Aorta (tissue), 5 donors: Measurements from ENCODE around the gene SFTA2. TPM values are rescaled to one million over a fixed set of nuclear protein-coding genes. Genes with fewer than 3 reads are reported as not detected.

ENCODE experiments used
- ATAC-seq: fragments of 200-7000 bp; cut with Tn5 transposase; one replicate; pipeline ENCODE4 v1.9.1; 2022; ENCODE audit warnings: moderate library complexity; ENCODE audit not compliant: low FRiP score
- DNase-seq, 2 donors: peaks; one replicate each; pipeline ENCODE4 v3.0.0-alpha.2; 2020
- H3K27ac ChIP-seq, 2 donors: one replicate each; pipeline ENCODE4 v1.5.1; 2013; ENCODE audit warnings: low read length in 2 of 2, mild to moderate bottlenecking in 2 of 2, moderate library complexity in 2 of 2, control low read depth in 1 of 2, inconsistent platforms in 1 of 2, low read depth in 1 of 2
- H3K27me3 ChIP-seq, 2 donors: one replicate each; pipeline ENCODE4 v1.6.1; 2013; ENCODE audit warnings: control low read depth in 1 of 2, low read length in 1 of 2, mild to moderate bottlenecking in 1 of 2, moderate library complexity in 1 of 2; ENCODE audit not compliant: insufficient read depth in 2 of 2, control insufficient read depth in 1 of 2
- H3K36me3 ChIP-seq, 2 donors: one replicate each; pipeline ENCODE4 v1.6.1; 2013; ENCODE audit warnings: control low read depth in 1 of 2, low read length in 1 of 2, mild to moderate bottlenecking in 1 of 2; ENCODE audit not compliant: insufficient read depth in 2 of 2, control insufficient read depth in 1 of 2
- H3K4me1 ChIP-seq, 2 donors: one replicate each; pipeline ENCODE4 v1.6.1; 2013; ENCODE audit warnings: low read length in 2 of 2, control low read depth in 1 of 2, mild to moderate bottlenecking in 1 of 2, moderate library complexity in 1 of 2; ENCODE audit not compliant: insufficient read depth in 2 of 2, control insufficient read depth in 1 of 2
- H3K4me3 ChIP-seq, 2 donors: one replicate each; pipeline ENCODE4 v1.5.1; 2013; ENCODE audit warnings: low read length in 2 of 2, control low read depth in 1 of 2, mild to moderate bottlenecking in 1 of 2
- H3K9me3 ChIP-seq: one replicate; pipeline ENCODE4 v1.6.1; 2013; ENCODE audit warnings: mild to moderate bottlenecking, low read length; ENCODE audit not compliant: control insufficient read depth
- WGBS, 2 donors: extraction: QIAGEN DNeasy Blood & Tissue Kit; methylation state at CpG; one replicate each; pipeline ENCODE4 v1.1.7; 2013; 5-methylcytosine and 5-hydroxymethylcytosine counted together
- intact Hi-C, 2 donors: fragments of 100-400 bp; cut with DNase I; formaldehyde crosslinking; loops; one replicate each; pipeline versions ENCODE4 v1.14.2 to v1.15.0; 2022
- polyA plus RNA-seq, 2 donors: library from polyadenylated mRNA; stranded (reverse); fragments of 200-250 nt; gene quantifications; one replicate each; pipeline ENCODE4 v1.2.3, GENCODE V29; 2013
- total RNA-seq, 2 donors: library from RNA; stranded (reverse); fragmentation: NEBNext Ultra II Directional; extraction: Animal tissue kit (Norgen Biotek cat#: 25700); gene quantifications; one replicate each; pipeline ENCODE4 v1.2.1, GENCODE V29; 2021
- donor health status: healthy with polysubstance abuse.
- donor health status: Bipolar disorder and iron deficiency.
- donor health status: DM: no; HTN: no; CAD: no.
- donor health status: DM: no; HTN: no; CAD: no.
- donor health status: DM: yes; HTN: yes; CAD: no.

The SFTA2 gene
- total and polyA plus RNA-seq, 4 donors = 2.4 TPM; not detected in 3

GRCh38 chr6:30922447-30922852 is 9.5 kb downstream of the SFTA2 start:
- ATAC-seq (no peak), DNase-seq (no peak)
- Histone ChIP-seq H3K27ac (no peak overlapping the region), H3K27me3 (no peaks in the 10 kb centered on the region), H3K9me3 (no peaks in the 10 kb centered on the region), H3K4me3 (no peak overlapping the region), H3K36me3 (peaks cover 2 to 5% of the 10 kb centered on the region in 2 donors), H3K4me1 (no peaks in the 10 kb centered on the region)
- WGBS, 2 donors = 89 to 90% methylated on average over 7 of the region's 7 CpGs
- intact Hi-C loops = no loop called here

GRCh38 chr6:30918670-30919069 is 13.3 kb downstream of the SFTA2 start:
- H3K4me3 ChIP-seq = no peak overlapping the region
- intact Hi-C loops = loop anchor here (5.0 kb wide), 3 partner anchors 154 to 169 kb away; no protein-coding TSS in a partner anchor
- DNase-seq = no peak
- H3K36me3 ChIP-seq = peaks cover 2 to 5% of the 10 kb centered on the region in 2 donors
- H3K4me1 ChIP-seq = no peaks in the 10 kb centered on the region
- no peaks in the 10 kb centered on the region for H3K27me3 ChIP-seq
- H3K27ac ChIP-seq = no peak overlapping the region
- no peaks in the 10 kb centered on the region for H3K9me3 ChIP-seq
- WGBS, 2 donors = 91 to 97% methylated on average over 8 of the region's 8 CpGs
- ATAC-seq = no peak

GRCh38 chr6:30917487-30917886 is 14.5 kb downstream of the SFTA2 start:
- H3K4me3 ChIP-seq = no peak overlapping the region
- no peak for ATAC-seq
- H3K9me3 ChIP-seq = no peaks in the 10 kb centered on the region
- WGBS, 2 donors = 86 to 87% methylated on average over 8 of the region's 8 CpGs
- intact Hi-C loops = loop anchor here (5.0 kb wide), 3 partner anchors 155 to 170 kb away; no protein-coding TSS in a partner anchor
- H3K27me3 ChIP-seq = no peaks in the 10 kb centered on the region
- peaks cover 2 to 5% of the 10 kb centered on the region in 2 donors for H3K36me3 ChIP-seq
- no peak for DNase-seq
- no peak overlapping the region for H3K27ac ChIP-seq
- no peaks in the 10 kb centered on the region for H3K4me1 ChIP-seq

- no peaks in the 10 kb centered on the region for H3K9me3 ChIP-seq
- WGBS, 2 donors = 86 to 93% methylated on average over 7 of the region's 7 CpGs
- H3K27me3 ChIP-seq = no peaks in the 10 kb centered on the region
- no peaks in the 10 kb centered on the region for H3K4me1 ChIP-seq
- DNase-seq = no peak
- no peak for ATAC-seq
- peaks cover 2 to 5% of the 10 kb centered on the region in 2 donors for H3K36me3 ChIP-seq
- intact Hi-C loops = loop anchor here (5.0 kb wide), 3 partner anchors 155 to 170 kb away; no protein-coding TSS in a partner anchor
- H3K4me3 ChIP-seq = no peak overlapping the region
- no peak overlapping the region for H3K27ac ChIP-seq
Measured at GRCh38 chr6:30917041-30917440, 14.9 kb downstream of the SFTA2 start.

GRCh38 chr6:30915591-30915946 is 16.4 kb downstream of the SFTA2 start:
- ATAC-seq = peak; percentile 38
- Histone ChIP-seq H3K4me1 (no peaks in the 10 kb centered on the region), H3K36me3 (peaks cover 2 to 5% of the 10 kb centered on the region in 2 donors), H3K27me3 (no peaks in the 10 kb centered on the region), H3K4me3 (no peak overlapping the region), H3K27ac (no peak overlapping the region), H3K9me3 (no peaks in the 10 kb centered on the region)
- 28 to 34% methylated on average over 5 of the region's 5 CpGs for WGBS, 2 donors
- intact Hi-C loops = loop anchor here (5.0 kb wide), 3 partner anchors 157 to 172 kb away; no protein-coding TSS in a partner anchor
- no peak for DNase-seq

- Histone ChIP-seq H3K4me1 (no peaks in the 10 kb centered on the region), H3K27ac (peak overlapping the region; percentile 33 to 72), H3K9me3 (no peaks in the 10 kb centered on the region), H3K36me3 (peaks cover 0 to 2% of the 10 kb centered on the region in 2 donors), H3K4me3 (peak overlapping the region in 1 of 2 donors; percentile 33), H3K27me3 (no peaks in the 10 kb centered on the region)
- 32 to 42% methylated on average over 17 of the region's 17 CpGs for WGBS, 2 donors
- intact Hi-C loops = loop anchor here (5.0 kb wide), 3 partner anchors 157 to 172 kb away; no protein-coding TSS in a partner anchor
- ATAC-seq (no peak), DNase-seq (no peak)
Measured at GRCh38 chr6:30914854-30915590, 16.9 kb downstream of the SFTA2 start.

GRCh38 chr6:30914076-30914853 is 17.7 kb downstream of the SFTA2 start, which contains the start of gene VARS2:
Gene VARS2 (plus strand): TSS chr6:30914238. CDS start chr6:30914837, 599 bp downstream.
- Histone ChIP-seq H3K4me1 (peaks cover 0 to 1% of the 10 kb centered on the region in 2 donors), H3K27me3 (no peaks in the 10 kb centered on the region), H3K36me3 (peaks cover 0 to 2% of the 10 kb centered on the region in 2 donors), H3K4me3 (peak within 1 kb of the TSS; percentile 28 to 33), H3K27ac (peak within 1 kb of the TSS; percentile 33 to 72), H3K9me3 (no peaks in the 10 kb centered on the region)
- intact Hi-C loops = no loop called here
- WGBS, 2 donors = 0 to 1% methylated on average over 36 to 52 of the region's 52 CpGs
- DNase-seq (peak; percentile 93 to 96), ATAC-seq (peak; percentile 96)

GRCh38 chr6:30913721-30914075 is 18.3 kb downstream of the SFTA2 start:
- H3K4me3 ChIP-seq = peak overlapping the region; percentile 27 to 33
- WGBS, 2 donors = 2 to 3% methylated on average over 31 of the region's 31 CpGs
- no peaks in the 10 kb centered on the region for H3K27me3 ChIP-seq
- ATAC-seq = peak; percentile 71
- intact Hi-C loops = no loop called here
- H3K27ac ChIP-seq = peak overlapping the region in 1 of 2 donors; percentile 65
- H3K36me3 ChIP-seq = peaks cover 0 to 2% of the 10 kb centered on the region in 2 donors
- H3K9me3 ChIP-seq = no peaks in the 10 kb centered on the region
- no peak for DNase-seq
- H3K4me1 ChIP-seq = peaks cover 0 to 3% of the 10 kb centered on the region in 2 donors
